HG03378 (cell line): ENCODE results near the gene SERPINC1.
"Not testable (repeated sequence)": the region's sequence is repeated elsewhere in the genome, so short reads cannot be mapped to it uniquely, and the experiment has no call there.

Source experiments
- ATAC-seq: cut with Tn5 transposase; IDR thresholded peaks from one replicate; pipeline ENCODE4 v1.9.1; 2021; ENCODE audit warnings: mild to moderate bottlenecking, moderate library complexity; ENCODE audit not compliant: unreplicated experiment

The SERPINC1 gene

DNA sequence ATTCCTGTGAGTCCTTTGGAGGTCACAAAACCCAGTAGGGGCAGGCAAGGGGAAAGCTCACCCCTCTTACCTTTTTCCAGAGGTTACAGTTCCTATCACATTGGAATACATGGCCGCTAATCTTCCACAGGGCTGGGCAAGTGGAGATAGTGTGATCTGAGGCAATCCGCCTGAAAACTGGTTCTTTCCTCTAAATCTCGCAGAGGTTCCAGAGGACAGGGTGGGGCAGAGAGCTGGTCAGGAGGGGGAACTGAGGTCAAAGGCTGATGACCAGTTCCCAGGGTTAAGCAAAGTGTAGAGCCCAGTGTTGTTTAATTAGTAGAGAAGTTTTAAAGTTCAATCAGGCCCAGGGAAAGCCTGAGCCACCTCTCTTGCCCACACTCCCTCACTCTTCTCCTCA, at the start of gene SERPINC1:
Gene SERPINC1, minus strand, starts transcription at position 179 of the 400 bp plus-strand sequence. Its CDS starts 68 bp downstream, at position 111.
- no peak for ATAC-seq

DNA sequence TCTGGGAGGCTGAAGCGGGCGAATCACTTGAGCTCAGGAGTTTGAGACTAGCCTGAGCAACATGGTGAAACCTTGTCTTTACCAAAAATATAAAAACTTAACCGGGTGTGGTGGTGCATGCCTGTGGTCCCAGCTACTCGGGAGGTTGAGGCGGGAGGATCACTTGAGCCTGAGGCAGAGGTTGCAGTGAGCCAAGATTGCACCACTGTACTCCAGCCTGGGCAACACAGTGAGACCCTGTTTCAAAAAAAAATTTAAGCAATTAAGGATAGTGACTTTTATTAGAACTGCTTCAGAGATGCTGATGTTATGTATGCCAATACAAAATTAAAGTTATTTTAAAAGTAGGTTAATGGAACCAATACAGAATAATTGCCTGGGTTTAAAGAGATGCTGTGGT, 48.8 kb upstream of the SERPINC1 start:
- not testable (repeated sequence) for ATAC-seq

DNA sequence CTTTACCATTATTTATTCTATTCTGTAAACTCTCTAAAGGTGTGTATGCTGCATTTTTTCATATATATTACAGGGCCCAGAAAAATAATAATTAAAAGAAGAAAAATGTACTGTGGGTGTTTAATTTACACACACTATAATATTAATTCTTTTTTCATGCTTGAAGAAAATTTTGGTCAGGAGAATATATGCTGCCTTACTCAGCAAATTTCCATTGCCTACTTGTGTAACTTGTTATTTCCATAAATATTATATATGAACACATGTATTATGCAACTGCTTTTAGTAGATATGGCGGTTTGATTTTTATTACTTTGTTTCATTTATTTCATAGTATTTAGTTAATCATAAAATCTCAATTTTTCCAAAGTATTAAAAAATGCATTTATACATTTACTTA, 46.4 kb upstream of the SERPINC1 start:
- no peak for ATAC-seq

DNA sequence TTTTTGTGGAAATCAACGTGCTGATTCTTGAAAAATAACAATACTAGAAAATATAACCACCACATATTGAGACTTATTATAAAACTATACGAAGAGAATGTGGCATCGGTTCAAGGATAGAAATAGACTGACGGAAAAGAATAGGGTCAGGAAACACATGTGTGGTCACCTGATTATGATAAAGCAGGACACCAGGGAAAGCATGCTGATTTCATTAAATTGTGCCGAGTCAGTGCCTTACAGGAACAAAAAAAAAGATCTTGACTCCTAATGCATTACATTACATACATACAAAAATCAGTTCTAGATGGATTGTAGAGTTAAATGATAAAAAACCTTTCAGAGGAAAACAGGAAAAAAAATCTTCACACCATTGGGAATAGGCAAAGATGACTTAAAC, 43.5 kb upstream of the SERPINC1 start:
- ATAC-seq: no peak

DNA sequence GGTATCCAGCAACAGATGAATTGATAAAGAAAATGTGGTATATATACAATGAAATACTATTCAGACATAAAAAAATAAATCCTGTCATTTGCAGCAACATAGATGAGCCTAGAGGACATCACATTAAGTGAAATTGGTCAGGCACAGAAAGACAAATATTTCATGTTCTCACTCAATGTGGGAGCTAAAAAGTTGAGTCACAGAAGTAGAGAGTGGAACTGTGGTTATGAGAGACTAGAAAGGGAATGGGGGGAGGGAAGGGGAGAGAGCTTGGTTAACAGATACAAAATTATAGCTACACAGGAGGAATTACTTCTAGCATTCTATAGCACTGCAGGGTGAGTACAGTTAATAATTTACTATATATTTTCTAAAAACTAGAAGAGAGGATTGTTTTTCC, 37.1 kb upstream of the SERPINC1 start:
- ATAC-seq: no peak

DNA sequence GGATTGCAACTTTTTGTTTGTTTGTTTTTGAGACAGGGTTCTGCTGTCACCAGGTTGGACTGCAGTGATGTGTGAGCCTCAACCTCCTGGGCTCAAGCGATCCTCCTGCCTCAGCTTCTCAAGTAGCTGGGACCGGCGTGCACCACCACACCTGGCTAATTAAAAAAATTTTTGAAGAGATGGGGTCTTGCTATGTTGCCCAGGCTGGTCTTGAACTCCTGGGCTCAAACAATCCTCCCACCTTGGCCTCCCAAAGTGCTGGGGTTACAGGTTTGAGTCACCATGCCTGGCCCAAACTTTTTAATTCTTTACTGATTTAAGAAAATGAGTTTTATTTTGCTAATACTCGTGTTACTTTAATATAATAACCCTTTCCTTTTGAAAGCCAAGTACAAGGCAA, 31.5 kb upstream of the SERPINC1 start:
- no peak for ATAC-seq

DNA sequence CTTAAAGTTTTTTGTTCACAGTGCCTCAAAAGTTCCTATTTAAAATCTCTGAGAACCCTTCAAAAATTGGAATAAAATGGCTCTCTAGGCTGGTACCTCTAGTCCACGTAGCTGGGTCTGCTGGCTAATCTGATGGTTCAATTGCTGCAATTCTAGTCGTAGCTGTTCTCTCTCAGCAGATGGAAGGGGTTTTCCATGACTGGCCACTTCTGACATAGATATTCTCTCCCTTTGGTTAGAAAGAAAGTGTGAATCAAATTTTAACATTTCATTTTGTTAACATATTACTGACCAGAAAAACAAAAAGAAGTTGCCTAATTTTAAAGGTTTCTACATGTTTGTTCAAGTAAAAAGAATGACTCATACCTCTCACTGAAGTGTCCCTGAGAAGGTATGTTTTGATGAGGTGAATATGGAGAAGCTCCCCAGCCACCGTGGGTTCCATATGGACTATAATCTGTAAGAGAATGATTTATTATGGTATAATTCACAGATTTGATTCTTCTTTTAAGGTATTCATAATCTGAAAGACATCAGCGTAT, 29.3 kb upstream of the SERPINC1 start:
- ATAC-seq: no peak

DNA sequence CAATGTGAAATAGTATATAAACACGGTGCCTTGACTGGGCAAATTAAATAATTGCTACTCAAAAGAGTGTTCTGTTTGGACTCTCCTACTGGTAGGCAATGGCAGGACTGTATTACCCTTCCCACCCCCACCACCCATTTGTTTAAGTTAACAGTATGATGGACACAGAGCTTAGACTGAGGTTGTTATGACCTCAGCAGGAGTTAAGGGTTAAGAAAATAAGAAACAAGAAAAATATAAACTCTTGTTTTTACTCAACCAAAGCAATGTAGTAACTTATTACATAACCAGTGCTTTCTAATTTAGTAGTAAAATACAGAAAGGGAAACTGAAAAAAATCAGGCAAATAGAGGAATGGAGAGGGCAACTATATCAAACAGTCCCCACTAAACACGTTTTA, 19.9 kb upstream of the SERPINC1 start:
- no peak for ATAC-seq

DNA sequence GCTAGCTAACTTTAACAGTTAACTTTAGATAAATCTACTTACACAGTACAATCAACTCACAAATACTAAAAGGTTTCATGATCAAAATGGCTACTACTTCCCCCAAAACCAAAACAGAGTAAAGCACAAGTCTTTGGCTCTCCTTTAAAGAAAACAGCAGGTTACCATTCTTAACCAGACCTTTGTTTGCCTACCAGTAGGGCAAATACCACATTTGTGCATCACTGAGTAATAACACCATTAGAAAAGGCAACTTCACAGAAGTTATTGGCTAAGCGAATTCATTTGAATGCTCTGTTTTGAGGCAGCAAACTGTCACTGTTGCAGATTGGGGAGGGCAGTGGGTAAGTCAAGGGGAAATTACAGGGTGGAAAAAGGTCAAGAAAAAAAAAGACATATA, 17.3 kb upstream of the SERPINC1 start:
- no peak for ATAC-seq

DNA sequence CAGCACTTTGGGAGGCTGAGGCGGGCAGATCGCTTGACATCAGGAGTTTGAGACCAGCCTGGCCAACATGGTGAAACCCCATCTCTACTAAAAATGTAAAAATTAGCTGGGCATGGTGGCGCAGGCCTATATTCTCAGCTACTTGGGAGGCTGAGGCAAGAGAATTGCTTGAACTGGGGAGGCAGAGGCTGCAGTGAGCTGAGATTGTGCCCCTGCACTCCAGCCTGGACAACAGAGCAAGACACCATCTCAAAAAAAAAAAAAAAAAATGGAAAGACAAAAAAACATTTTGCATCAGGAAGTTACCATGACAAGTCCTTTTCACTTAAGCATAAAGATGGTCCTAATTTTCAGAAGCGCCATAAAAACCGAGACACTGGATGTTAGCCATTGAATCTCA, 13.4 kb upstream of the SERPINC1 start:
- ATAC-seq: not testable (repeated sequence)

DNA sequence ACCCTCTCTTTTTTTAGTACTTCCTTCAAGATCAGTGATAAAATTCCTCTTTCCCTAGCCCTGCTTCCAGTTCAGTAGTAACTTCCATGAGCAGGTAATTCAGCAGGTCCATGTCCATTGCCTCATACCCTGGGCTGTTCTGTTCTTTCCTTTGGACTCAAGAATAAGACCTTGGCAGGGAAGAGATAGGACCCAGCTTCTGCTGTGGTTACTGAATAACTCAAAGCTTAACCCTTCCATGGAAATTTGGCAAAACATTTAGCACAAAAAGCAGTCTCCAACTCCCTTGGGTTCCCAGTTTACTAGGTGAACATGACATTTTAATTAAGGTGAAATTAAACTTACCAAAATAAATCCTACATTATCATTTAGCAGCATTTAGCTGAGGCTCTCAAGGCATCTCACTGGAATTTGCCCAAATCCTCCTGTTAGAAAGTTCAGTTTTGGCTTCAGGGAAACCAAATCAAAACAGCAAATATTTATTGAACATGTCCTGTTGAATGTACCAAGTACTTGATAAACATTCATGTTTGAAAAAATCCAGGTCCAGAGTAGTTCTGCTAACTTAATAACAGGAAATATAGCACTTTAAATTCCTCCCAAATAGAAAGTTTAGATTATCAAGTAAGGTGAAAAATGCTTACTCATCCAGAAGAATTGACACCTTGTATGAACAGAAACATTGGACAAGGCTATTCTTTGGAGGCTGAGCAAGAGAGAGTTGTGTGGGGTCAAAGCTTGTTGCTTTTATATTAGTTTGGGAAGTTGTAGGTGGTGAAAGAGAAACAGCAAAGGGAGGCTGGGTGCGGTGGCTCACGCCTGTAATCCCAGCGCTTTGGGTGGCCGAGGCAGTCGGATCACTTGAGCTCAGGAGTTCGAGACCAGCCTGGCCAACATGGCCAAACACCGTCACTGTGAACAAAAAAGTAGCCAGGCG, 8.4 kb upstream of the SERPINC1 start:
- no peak for ATAC-seq

DNA sequence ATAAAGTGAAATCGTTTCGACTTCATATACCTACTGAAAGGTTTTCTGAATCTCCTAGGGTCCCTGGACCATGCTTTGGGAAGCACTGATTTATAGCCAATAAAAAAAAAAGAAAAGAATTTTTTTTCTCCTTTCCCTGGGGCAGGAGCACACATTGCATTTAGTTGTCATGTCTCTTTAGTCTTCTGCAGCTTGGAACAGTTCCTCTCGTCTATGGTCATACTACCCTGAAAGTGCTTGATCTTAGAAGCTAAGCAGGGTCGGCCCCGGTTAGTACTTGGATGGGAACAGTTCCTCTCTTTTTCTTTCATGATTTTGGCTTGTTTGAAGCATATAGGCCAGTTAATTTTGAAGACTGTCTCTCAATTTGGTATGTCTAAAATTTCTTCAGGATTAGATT, 3.7 kb upstream of the SERPINC1 start:
- no peak for ATAC-seq

DNA sequence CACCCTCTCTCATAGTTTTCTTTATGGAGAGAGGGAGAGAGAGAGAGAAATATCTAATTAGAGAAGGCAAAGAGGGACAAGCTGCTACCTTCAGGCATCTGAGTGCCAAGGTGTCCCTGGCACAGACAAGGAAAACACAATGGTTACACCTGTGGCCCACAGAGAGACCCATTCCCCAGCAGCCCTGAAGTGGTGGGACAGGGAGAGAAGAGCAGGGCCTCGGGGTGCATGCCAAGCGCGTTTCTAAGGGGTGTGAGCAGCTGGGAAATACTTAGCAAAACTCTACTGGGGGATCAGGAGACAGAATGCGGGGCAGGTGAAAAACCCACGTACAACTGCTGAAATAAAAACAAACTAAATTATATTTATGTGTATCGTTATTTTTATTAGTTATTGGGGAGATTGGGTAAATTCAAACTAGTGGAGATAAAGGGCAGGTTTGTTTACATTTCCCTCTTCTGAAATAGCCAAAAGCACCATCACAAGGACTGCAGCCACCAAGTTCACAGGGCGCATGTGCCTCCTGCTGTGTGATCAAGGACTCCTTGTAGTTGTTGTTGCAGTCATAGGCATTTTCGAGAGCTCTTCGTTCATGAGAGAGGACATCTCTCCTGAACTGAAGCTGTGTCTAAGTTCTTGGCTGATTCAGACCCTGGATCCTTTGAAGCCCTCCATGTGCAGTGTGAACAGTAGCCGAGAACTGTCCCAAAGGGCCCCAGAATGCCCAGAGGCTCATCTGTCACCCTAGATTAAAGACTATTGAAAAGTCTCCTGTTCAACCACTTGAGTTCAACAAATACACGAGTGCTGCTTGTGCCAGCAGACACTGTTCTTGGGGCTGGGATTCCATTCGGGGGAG, 737 bp upstream of the SERPINC1 start:
- no peak for ATAC-seq

DNA sequence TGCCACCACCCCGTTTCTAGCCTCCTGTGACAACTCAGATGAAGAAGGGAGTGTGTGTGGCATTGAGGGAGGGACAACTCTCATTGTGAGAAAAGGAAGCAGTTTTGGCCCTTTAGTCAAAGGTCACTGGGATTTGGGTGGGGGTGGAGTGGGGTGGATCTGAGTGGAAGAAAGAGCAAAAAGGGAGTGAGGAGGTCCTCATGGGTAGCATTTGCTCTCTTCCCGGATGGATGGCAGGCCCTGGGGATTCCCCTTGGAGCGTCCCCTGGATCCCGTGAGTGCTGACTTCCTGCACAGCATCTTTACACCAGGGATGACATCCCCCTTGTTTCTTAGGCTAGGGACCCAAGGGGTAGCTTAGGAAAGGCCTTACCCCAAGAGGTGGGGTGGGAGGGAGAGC, 460 bp downstream of the SERPINC1 start:
- no peak for ATAC-seq

DNA sequence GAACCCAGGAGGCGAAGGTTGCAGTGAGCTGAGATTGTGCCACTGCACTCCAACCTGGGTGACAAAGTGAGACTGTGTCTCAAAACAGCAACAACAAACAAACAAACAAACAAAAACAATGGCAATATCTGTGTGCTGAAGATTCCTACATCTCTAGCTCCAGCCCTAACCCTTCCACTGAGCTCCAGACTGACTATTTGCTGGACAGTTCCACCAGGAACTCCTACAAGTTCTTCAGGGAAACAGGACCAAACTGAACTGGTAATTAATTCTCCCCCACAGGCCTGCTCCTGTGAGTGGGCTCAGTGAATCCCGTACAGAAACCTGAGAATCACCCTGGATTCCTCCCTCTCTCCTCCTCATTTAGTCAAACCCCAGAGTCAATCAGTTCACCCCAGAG, 1.5 kb downstream of the SERPINC1 start:
- ATAC-seq: no peak

DNA sequence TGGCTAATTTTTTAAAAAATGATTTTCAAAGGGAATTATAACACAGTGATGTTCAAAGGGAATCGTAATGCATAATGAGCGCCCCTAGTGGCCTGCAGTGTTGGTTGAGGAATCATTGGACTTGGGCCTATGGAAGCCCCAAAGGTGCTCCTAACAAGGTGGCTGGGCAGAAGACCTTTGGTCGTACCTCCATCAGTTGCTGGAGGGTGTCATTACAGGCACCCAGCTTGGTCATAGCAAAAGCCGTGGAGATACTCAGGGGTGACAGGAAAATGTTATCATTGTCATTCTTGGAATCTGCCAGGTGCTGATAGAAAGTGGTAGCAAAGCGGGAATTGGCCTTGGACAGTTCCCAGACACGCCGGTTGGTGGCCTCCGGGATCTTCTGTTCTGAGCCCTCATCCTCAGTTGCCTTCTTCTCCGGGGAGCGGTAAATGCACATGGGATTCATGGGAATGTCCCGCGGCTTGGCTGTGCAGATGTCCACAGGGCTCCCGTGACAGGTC, 2.7 kb downstream of the SERPINC1 start:
- ATAC-seq: no peak

DNA sequence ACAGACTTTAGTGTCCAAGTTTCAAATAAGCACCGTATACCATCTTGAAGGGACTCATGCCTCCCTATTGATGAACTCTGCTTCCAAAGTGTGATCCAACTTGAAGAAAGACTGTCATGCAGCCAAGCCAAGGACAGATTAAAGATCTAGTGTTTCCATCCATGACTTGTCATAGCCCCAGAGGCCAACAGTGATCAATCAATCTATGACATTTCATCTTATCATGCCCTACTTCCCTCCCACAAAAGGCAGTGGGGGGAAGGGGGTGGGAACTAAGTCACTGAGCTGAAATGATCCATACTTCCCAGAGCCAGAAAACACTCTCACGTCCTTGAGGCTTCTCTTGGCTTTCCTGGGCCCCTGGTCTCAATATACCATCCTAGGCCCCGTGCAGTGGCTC, 4.0 kb downstream of the SERPINC1 start:
- no peak for ATAC-seq

DNA sequence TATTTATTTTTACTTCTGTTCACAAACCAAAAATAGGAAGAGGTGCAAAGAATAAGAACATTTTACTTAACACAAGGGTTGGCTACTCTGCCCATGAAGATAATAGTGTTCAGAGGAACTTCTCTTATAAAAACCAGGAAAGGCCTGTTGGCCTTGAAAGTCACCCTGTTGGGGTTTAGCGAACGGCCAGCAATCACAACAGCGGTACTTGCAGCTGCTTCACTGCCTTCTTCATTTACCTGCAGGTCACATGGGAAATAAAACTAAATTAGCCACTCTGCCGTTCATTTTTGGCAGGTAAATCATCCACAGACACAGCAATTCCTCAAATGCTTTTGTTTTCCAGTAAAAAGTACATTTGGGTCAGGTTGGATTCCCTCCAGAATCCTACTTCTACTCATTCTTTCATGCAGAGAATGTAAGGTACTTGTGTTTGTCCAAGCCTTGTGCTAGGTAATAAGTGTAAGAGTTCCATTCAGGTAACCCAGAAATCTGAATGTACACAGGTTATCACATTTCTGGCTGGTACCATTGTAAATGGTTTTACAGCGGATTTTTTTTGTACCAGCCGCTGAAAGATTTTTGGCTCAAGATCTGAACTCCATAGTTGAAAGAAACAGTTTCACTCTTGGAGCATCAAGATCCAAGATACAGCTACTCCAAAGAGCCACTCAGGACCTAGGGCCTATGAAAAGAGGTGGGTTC, 13.1 kb downstream of the SERPINC1 start:
- ATAC-seq: no peak

DNA sequence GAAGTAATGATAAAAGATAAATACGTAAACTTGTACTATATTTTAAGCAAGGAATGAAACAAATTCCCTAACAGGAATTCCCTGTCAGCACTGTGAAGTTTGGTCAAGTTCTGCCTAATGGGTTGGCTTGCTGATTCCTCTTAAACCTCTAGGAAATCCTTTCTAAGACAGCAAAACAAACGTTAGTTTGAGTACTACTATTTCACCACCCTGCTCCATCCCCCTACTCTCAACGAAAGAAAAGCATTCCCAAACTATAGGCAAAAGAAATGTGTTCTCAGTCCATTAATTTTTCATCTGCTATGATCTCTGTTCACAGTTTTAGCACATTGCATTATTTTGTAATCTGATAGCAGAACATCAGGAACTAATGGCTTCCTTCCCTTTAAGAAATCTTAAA, 16.1 kb downstream of the SERPINC1 start:
- no peak for ATAC-seq

DNA sequence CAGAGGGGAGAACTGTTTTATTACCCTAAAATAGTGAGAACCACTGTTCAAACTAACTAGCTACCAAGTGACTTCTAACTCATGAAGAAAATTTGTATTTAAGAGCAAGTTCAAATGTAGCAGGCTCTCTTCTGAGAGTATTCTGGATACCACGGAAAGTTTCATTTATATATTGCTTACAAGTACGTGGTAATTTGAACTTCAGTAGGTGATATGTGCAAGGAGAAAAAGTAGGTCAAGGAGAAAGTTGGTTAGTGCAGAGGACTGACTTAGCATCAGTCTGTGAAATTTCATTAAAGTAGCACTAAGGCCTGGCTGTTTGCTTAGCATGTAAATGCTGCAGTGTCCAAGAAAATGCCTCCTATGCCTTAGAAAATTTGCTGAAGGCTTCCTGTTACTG, 16.7 kb downstream of the SERPINC1 start:
- no peak for ATAC-seq

DNA sequence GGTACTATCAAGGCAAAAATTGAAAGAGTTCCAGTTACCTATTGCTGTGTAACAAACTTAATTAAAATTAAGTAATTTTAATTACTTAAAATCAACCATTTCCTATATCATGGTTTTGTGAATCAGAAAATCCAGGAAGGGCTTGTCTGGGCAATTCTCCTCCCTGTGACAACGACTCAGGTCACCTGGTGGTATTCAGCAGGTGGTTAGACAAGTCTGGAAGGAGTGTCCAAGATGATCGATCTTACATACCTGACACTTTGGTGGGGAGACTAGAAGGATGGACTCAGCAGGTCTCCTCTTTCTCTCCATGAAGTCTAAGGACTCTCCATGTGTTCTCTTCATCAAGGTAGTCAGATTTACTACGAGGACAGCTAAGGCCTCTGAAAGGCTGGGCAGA, 22.9 kb downstream of the SERPINC1 start:
- ATAC-seq: no peak
